A549 treated with dexamethasone at 1 μM for 4 hours (cell line): Measurements from ENCODE around the gene ATMIN. TPM values are rescaled to one million over a fixed set of nuclear protein-coding genes. Genes with fewer than 3 reads are reported as not detected.

Source experiments
- total RNA-seq: library from RNA; stranded (reverse); fragments of 200-300 nt; extraction: Qiagen RNA extraction; gene quantifications from 5 replicates; pipeline ENCODE4 v1.2.3, GENCODE V29; 2022

ATMIN gene, protein sequence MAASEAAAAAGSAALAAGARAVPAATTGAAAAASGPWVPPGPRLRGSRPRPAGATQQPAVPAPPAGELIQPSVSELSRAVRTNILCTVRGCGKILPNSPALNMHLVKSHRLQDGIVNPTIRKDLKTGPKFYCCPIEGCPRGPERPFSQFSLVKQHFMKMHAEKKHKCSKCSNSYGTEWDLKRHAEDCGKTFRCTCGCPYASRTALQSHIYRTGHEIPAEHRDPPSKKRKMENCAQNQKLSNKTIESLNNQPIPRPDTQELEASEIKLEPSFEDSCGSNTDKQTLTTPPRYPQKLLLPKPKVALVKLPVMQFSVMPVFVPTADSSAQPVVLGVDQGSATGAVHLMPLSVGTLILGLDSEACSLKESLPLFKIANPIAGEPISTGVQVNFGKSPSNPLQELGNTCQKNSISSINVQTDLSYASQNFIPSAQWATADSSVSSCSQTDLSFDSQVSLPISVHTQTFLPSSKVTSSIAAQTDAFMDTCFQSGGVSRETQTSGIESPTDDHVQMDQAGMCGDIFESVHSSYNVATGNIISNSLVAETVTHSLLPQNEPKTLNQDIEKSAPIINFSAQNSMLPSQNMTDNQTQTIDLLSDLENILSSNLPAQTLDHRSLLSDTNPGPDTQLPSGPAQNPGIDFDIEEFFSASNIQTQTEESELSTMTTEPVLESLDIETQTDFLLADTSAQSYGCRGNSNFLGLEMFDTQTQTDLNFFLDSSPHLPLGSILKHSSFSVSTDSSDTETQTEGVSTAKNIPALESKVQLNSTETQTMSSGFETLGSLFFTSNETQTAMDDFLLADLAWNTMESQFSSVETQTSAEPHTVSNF
- total RNA-seq = 28.0 to 38.3 TPM (median 35.3 TPM) in 5 replicates

GRCh38 chr16:81035398-81035974 is at the start of gene ATMIN:
Gene ATMIN (plus strand): TSS chr16:81035842. CDS start chr16:81035871, 29 bp downstream.

DNA sequence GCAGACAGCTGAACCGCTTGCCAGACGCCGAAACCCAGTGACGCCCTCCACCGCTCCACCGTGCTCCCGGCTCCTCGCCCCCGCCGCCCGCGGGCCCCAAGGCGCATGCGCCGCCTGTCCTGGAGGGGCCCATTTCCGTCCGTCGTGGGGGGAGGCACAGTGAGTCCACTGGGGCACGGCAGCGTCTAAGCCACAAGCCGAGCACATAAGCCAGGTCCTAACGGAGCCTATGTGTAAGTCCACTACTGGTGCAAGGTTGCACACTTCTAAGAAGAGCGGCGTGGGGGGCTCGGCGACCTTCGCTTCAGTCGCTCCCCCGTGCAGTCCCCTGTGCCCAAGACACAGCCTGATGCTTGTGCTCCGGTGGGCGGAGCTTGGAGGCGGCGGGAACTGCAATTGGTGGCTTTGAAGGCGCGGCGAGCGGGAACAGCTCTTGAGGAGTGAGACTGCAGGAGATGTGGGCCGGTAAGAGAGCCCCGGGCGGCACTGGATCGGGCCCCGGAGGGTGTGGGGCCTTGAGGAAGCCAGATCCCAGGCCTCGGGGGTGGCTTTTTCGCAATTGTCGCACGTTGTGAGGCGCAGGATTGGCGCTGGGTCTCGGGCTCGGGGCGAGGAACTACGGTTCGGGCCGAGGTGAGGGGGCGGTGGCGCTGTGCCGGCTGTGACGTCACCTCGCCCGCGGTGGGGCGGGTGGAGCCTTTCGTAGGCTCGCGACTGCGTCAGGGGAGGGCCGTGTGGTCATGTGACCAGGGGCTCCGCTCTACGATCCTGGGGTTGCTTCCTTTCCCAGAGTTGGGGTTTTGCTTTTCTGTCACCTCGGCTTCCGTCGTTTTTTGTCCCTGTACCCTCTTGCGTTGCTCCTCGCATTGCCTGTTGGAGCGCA is 28.6 kb upstream of the ATMIN start, which contains the start of the genes CENPN and CMC2:
Gene CENPN, plus strand, starts transcription at position 402 of the 883 bp plus-strand sequence. CDS start 4,726 bp downstream, outside the sequence.
Gene CMC2, minus strand, starts transcription at position 73 of the 883 bp plus-strand sequence. CDS start 9,491 bp downstream, outside the sequence.

GRCh38 chr16:81077076-81077940 is 41.7 kb downstream of the ATMIN start, which contains the start of gene C16orf46:
Gene C16orf46 (minus strand): TSS chr16:81077238. CDS start chr16:81063955, 13,283 bp downstream.

DNA sequence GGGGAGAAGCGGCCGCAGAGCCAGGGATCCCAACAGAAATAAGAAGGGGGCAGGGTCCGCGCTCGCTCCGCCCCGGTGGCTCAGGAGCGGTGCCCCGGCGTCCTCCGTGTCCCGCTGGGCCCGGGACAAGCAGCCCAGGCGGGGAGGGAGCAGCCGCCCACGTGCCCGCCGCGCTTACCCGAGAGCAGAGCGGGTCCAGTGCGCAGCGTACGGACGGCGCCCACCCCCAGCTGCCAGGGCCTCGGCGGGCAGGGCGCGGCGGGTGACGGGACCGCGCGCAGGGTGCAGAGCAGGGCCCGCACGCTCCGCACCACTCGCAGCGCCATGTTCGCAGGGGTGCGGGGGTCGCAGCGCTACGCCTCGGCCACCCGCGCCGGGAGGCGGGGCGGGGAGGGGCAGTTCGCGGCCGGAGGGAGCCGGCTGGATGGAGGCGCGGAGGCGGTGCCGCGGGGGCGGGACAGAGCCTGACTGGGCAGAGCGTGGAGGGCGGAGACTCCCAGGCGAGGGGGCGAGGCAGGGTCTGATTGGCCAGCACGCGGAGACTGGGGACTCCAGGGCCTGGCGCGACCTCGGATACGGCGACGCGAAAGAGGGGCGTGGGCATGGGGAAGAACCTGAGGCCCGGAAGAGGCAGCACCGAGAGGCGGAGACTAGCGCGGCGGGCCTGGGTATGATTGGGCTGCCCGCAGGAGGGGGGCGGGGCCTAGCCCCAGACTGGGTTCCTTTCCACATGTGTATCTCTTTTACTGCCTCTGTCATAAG is 60.5 kb downstream of the ATMIN start, which contains the start of gene GCSH:
Gene GCSH, minus strand, starts transcription at position 443 of the 762 bp plus-strand sequence. Its CDS starts 117 bp downstream, at position 326.

Other genes with a start within 250 kb of the ATMIN start
- gene CDYL2, start 231.2 kb upstream of the ATMIN start, total RNA-seq = 0.45 to 0.69 TPM (median 0.47 TPM) in 5 replicates
- gene CMC2, start 29.0 kb upstream of the ATMIN start, total RNA-seq = 96.7 to 124 TPM (median 103 TPM) in 5 replicates
- 61.8 to 116 TPM (median 67.6 TPM) in 5 replicates for gene CENPN, start 28.6 kb upstream of the ATMIN start, total RNA-seq
- 0.34 to 0.96 TPM (median 0.54 TPM) in 5 replicates for gene C16orf46, start 41.4 kb downstream of the ATMIN start, total RNA-seq
- gene GCSH, start 60.6 kb downstream of the ATMIN start, total RNA-seq = 47.9 to 58.9 TPM (median 55.9 TPM) in 5 replicates
- gene BCO1, start 202.8 kb downstream of the ATMIN start, total RNA-seq = 0.67 to 1.4 TPM (median 0.98 TPM) in 5 replicates